K562 (cell line): ENCODE results near the gene UBE2G2. TPM values are rescaled to one million over a fixed set of nuclear protein-coding genes. Genes with fewer than 3 reads are reported as not detected.

Experiments
- BRD9 ChIP-seq: fragments of 450-650 bp; IDR thresholded peaks from 2 replicates; pipeline ENCODE4 v1.6.1; 2018; ENCODE audit warnings: low read depth; ENCODE audit not compliant: partially characterized antibody
- KLF13 ChIP-seq: fragments of 450-650 bp; IDR thresholded peaks from 2 replicates; pipeline ENCODE4 v1.6.1; 2016; ENCODE audit warnings: missing genetic modification characterization, low read depth, mild to moderate bottlenecking, missing compliant biosample characterization, moderate library complexity, borderline replicate concordance
- MTA1 ChIP-seq: fragments of 450-650 bp; IDR thresholded peaks from 2 replicates; pipeline ENCODE4 v1.6.1; 2017; ENCODE audit warnings: borderline replicate concordance
- NR4A1 ChIP-seq, 2 experiments: fragments of 250-450 bp in 1 of 2; fragments of 450-650 bp in 1 of 2; sonication (Bioruptor Pico) in 1 of 2; IDR thresholded peaks; 2 replicates each; pipeline versions ENCODE4 v1.4.0 to v1.6.1; 2016 to 2020; ENCODE audit warnings: mild to moderate bottlenecking in 2 of 2, missing compliant biosample characterization in 1 of 2, missing genetic modification characterization in 1 of 2, moderate library complexity in 1 of 2
- THRAP3 ChIP-seq: fragments of 450-650 bp; IDR thresholded peaks from 2 replicates; pipeline ENCODE4 v1.6.1; 2016; ENCODE audit warnings: mild to moderate bottlenecking, inconsistent platforms, borderline replicate concordance
- ZNF146 ChIP-seq: IDR thresholded peaks from one replicate; pipeline ENCODE4 v1.6.1; 2018; ENCODE audit warnings: missing compliant biosample characterization; ENCODE audit not compliant: unreplicated experiment
- ZNF311 ChIP-seq: fragments of 250-450 bp; sonication (Bioruptor Pico); IDR thresholded peaks from 2 replicates; pipeline ENCODE4 v1.4.0; 2020; ENCODE audit warnings: mild to moderate bottlenecking, moderate library complexity
- polyA plus RNA-seq, 8 experiments: library from polyadenylated mRNA; depleted of rRNA in 4 of 8; stranded (reverse) in 5 of 8; unstranded in 3 of 8; fragments of >200 nt; fragmentation: Nextera tagmentation in 2 of 8; fragmentation: Illumina TruSeq in 1 of 8; extraction: Ambion mirVana in 2 of 8; extraction: Trizol in 1 of 8; gene quantifications; 2 replicates each; pipeline versions ENCODE4 v1.2.1 to v1.2.3, GENCODE V29; 2011 to 2014; ENCODE audit warnings: inconsistent platforms in 1 of 8, missing spikeins in 1 of 8
- total RNA-seq, 7 experiments: library from RNA; depleted of rRNA in 6 of 7; stranded (reverse); fragments of >200 nt in 6 of 7; fragmentation: Illumina TruSeq in 2 of 7; extraction: Trizol in 2 of 7; gene quantifications; 2 replicates each; pipeline versions ENCODE4 v1.2.1 to v1.2.3, GENCODE V29; 2011 to 2021; ENCODE audit warnings: low replicate concordance in 1 of 7
- TF ChIP-seq, protein P1 (sequence below): fragments of 450-650 bp; IDR thresholded peaks from 2 replicates; pipeline ENCODE4 v1.6.1; 2016; ENCODE audit warnings: mild to moderate bottlenecking, moderate library complexity
- TF ChIP-seq, protein P2 (sequence below): fragments of 450-650 bp; IDR thresholded peaks from 2 replicates; pipeline ENCODE4 v1.6.1; 2018; ENCODE audit not compliant: partially characterized antibody

The UBE2G2 gene
- total and polyA plus RNA-seq, 9 of the 15 experiments (the other 6 are each of a cell fraction or from before 2014, with no cell fraction given), result 47.5 to 225 (median 140) TPM

DNA sequence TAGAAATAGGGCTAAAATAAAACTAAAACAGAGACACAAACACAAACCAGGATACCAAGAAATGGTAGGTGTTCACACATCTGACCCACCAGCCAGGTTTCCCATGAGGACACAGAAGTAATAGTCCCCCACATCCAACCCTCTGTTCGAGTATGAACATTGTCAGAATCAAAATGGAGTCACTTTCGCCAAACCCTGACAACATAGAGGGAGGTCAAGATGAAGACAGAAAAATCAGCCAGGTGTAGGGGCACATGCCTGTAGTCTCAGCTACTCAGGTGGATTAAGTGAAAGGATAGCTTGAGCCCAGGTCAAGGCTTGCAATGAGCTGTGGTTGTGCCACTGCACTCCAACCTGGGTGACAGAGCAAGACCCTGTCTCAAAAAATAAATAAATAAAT is 3.8 kb downstream of the UBE2G2 start (continued):
- TF ChIP-seq, protein P1, sequence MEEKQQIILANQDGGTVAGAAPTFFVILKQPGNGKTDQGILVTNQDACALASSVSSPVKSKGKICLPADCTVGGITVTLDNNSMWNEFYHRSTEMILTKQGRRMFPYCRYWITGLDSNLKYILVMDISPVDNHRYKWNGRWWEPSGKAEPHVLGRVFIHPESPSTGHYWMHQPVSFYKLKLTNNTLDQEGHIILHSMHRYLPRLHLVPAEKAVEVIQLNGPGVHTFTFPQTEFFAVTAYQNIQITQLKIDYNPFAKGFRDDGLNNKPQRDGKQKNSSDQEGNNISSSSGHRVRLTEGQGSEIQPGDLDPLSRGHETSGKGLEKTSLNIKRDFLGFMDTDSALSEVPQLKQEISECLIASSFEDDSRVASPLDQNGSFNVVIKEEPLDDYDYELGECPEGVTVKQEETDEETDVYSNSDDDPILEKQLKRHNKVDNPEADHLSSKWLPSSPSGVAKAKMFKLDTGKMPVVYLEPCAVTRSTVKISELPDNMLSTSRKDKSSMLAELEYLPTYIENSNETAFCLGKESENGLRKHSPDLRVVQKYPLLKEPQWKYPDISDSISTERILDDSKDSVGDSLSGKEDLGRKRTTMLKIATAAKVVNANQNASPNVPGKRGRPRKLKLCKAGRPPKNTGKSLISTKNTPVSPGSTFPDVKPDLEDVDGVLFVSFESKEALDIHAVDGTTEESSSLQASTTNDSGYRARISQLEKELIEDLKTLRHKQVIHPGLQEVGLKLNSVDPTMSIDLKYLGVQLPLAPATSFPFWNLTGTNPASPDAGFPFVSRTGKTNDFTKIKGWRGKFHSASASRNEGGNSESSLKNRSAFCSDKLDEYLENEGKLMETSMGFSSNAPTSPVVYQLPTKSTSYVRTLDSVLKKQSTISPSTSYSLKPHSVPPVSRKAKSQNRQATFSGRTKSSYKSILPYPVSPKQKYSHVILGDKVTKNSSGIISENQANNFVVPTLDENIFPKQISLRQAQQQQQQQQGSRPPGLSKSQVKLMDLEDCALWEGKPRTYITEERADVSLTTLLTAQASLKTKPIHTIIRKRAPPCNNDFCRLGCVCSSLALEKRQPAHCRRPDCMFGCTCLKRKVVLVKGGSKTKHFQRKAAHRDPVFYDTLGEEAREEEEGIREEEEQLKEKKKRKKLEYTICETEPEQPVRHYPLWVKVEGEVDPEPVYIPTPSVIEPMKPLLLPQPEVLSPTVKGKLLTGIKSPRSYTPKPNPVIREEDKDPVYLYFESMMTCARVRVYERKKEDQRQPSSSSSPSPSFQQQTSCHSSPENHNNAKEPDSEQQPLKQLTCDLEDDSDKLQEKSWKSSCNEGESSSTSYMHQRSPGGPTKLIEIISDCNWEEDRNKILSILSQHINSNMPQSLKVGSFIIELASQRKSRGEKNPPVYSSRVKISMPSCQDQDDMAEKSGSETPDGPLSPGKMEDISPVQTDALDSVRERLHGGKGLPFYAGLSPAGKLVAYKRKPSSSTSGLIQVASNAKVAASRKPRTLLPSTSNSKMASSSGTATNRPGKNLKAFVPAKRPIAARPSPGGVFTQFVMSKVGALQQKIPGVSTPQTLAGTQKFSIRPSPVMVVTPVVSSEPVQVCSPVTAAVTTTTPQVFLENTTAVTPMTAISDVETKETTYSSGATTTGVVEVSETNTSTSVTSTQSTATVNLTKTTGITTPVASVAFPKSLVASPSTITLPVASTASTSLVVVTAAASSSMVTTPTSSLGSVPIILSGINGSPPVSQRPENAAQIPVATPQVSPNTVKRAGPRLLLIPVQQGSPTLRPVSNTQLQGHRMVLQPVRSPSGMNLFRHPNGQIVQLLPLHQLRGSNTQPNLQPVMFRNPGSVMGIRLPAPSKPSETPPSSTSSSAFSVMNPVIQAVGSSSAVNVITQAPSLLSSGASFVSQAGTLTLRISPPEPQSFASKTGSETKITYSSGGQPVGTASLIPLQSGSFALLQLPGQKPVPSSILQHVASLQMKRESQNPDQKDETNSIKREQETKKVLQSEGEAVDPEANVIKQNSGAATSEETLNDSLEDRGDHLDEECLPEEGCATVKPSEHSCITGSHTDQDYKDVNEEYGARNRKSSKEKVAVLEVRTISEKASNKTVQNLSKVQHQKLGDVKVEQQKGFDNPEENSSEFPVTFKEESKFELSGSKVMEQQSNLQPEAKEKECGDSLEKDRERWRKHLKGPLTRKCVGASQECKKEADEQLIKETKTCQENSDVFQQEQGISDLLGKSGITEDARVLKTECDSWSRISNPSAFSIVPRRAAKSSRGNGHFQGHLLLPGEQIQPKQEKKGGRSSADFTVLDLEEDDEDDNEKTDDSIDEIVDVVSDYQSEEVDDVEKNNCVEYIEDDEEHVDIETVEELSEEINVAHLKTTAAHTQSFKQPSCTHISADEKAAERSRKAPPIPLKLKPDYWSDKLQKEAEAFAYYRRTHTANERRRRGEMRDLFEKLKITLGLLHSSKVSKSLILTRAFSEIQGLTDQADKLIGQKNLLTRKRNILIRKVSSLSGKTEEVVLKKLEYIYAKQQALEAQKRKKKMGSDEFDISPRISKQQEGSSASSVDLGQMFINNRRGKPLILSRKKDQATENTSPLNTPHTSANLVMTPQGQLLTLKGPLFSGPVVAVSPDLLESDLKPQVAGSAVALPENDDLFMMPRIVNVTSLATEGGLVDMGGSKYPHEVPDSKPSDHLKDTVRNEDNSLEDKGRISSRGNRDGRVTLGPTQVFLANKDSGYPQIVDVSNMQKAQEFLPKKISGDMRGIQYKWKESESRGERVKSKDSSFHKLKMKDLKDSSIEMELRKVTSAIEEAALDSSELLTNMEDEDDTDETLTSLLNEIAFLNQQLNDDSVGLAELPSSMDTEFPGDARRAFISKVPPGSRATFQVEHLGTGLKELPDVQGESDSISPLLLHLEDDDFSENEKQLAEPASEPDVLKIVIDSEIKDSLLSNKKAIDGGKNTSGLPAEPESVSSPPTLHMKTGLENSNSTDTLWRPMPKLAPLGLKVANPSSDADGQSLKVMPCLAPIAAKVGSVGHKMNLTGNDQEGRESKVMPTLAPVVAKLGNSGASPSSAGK, result no peak
- TF ChIP-seq, protein P2, sequence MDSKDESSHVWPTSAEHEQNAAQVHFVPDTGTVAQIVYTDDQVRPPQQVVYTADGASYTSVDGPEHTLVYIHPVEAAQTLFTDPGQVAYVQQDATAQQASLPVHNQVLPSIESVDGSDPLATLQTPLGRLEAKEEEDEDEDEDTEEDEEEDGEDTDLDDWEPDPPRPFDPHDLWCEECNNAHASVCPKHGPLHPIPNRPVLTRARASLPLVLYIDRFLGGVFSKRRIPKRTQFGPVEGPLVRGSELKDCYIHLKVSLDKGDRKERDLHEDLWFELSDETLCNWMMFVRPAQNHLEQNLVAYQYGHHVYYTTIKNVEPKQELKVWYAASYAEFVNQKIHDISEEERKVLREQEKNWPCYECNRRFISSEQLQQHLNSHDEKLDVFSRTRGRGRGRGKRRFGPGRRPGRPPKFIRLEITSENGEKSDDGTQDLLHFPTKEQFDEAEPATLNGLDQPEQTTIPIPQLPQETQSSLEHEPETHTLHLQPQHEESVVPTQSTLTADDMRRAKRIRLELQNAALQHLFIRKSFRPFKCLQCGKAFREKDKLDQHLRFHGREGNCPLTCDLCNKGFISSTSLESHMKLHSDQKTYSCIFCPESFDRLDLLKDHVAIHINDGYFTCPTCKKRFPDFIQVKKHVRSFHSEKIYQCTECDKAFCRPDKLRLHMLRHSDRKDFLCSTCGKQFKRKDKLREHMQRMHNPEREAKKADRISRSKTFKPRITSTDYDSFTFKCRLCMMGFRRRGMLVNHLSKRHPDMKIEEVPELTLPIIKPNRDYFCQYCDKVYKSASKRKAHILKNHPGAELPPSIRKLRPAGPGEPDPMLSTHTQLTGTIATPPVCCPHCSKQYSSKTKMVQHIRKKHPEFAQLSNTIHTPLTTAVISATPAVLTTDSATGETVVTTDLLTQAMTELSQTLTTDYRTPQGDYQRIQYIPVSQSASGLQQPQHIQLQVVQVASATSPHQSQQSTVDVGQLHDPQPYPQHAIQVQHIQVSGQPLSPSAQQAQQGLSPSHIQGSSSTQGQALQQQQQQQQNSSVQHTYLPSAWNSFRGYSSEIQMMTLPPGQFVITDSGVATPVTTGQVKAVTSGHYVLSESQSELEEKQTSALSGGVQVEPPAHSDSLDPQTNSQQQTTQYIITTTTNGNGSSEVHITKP, result no peak
- TF ChIP-seq BRD9 (no peak), KLF13 (tag) (0 out of 2 replicates have a peak, but pooled peaks have one; percentile 30), THRAP3 (no peak), ZNF146 (CRISPR knock-in tag) (no peak), MTA1 (no peak), ZNF311 (CRISPR knock-in tag) (peak; percentile 70; the same call in 1 of the 2 replicates), NR4A1 (CRISPR knock-in tag; IDR thresholded peaks at IDR 0.05) (no peak), NR4A1 (tag; IDR thresholded peaks at IDR 0.05) (peak; percentile 71; the same call in 1 of the 2 replicates)
